GM23248 (cell line): ENCODE measurements around the gene FARS2. TPM values are rescaled to one million over a fixed set of nuclear protein-coding genes. Genes with fewer than 3 reads are reported as not detected.

Experiments
- DNase-seq: peaks from one replicate; pipeline ENCODE4 v3.0.0-alpha.2; 2015
- H2AFZ ChIP-seq: fragments of 200-600 bp; sonication (generic); 2 replicates; pipeline ENCODE4 v1.6.1; 2016; ENCODE audit warnings: antibody characterized with exemption
- H3F3A ChIP-seq: fragments of 200-600 bp; sonication (generic); 2 replicates; pipeline ENCODE4 v1.6.1; 2016; ENCODE audit warnings: mild to moderate bottlenecking, antibody characterized with exemption, mixed run types; ENCODE audit not compliant: insufficient read depth
- H3K27ac ChIP-seq: fragments of 200-600 bp; sonication (generic); 2 replicates; pipeline ENCODE4 v1.5.1; 2016; ENCODE audit warnings: mild to moderate bottlenecking
- H3K27me3 ChIP-seq: fragments of 200-600 bp; sonication (generic); replicated peaks from 2 replicates; pipeline ENCODE4 v1.6.1; 2016; ENCODE audit warnings: mild to moderate bottlenecking; ENCODE audit not compliant: insufficient read depth
- H3K36me3 ChIP-seq: fragments of 200-600 bp; sonication (generic); 2 replicates; pipeline ENCODE4 v1.6.1; 2016; ENCODE audit warnings: low read depth, mild to moderate bottlenecking
- H3K4me1 ChIP-seq: fragments of 200-600 bp; sonication (generic); 2 replicates; pipeline ENCODE4 v1.6.1; 2016; ENCODE audit warnings: mild to moderate bottlenecking; ENCODE audit not compliant: insufficient read depth
- H3K4me2 ChIP-seq: fragments of 200-600 bp; sonication (generic); one replicate; pipeline ENCODE4 v1.6.1; 2016; ENCODE audit warnings: mild to moderate bottlenecking; ENCODE audit not compliant: unreplicated experiment
- H3K4me3 ChIP-seq: fragments of 200-600 bp; sonication (generic); 2 replicates; pipeline ENCODE4 v1.5.1; 2016; ENCODE audit warnings: mild to moderate bottlenecking
- H3K79me2 ChIP-seq: fragments of 200-600 bp; sonication (generic); 2 replicates; pipeline ENCODE4 v1.6.1; 2016; ENCODE audit warnings: mild to moderate bottlenecking; ENCODE audit not compliant: insufficient read depth
- H3K9ac ChIP-seq: fragments of 200-600 bp; sonication (generic); 2 replicates; pipeline ENCODE4 v1.6.1; 2016; ENCODE audit warnings: mild to moderate bottlenecking
- H3K9me2 ChIP-seq: fragments of 200-600 bp; sonication (generic); 2 replicates; pipeline ENCODE4 v1.6.1; 2016; ENCODE audit warnings: mixed run types, mild to moderate bottlenecking, moderate library complexity; ENCODE audit not compliant: insufficient read depth
- H3K9me3 ChIP-seq: fragments of 200-600 bp; sonication (generic); one replicate; pipeline ENCODE4 v1.6.1; 2017; ENCODE audit warnings: low read depth
- H4K20me1 ChIP-seq: fragments of 200-600 bp; sonication (generic); 2 replicates; pipeline ENCODE4 v1.6.0; 2016; ENCODE audit not compliant: insufficient read depth
- EZH2 ChIP-seq: fragments of 200-600 bp; sonication (generic); IDR thresholded peaks from 2 replicates; pipeline ENCODE4 v1.6.1; 2018; ENCODE audit warnings: antibody characterized with exemption, mild to moderate bottlenecking; ENCODE audit not compliant: insufficient read depth, poor library complexity, severe bottlenecking
- EZH2phosphoT487 ChIP-seq: fragments of 200-600 bp; sonication (generic); IDR thresholded peaks from 2 replicates; pipeline ENCODE4 v1.6.1; 2018; ENCODE audit warnings: antibody characterized with exemption, moderate library complexity, mild to moderate bottlenecking, low read depth; ENCODE audit not compliant: insufficient read depth
- WGBS, 2 experiments: methylation state at CpG; one replicate each; pipeline ENCODE4 v1.1.6; 2015 to 2017; ENCODE audit warnings: low lambda C conversion rate in 2 of 2, low coverage in 1 of 2; ENCODE audit errors: missing lambda C conversion rate in 2 of 2; 5-methylcytosine and 5-hydroxymethylcytosine counted together
- in situ Hi-C: fragments of 300-500 bp; cut with MboI; formaldehyde crosslinking; loops from 2 replicates; pipeline ENCODE4 v1.15.0; 2020
- polyA plus RNA-seq: library from polyadenylated mRNA; unstranded; fragments of >200 nt; fragmentation: Nextera tagmentation; extraction: Ambion mirVana; gene quantifications from 2 replicates; pipeline ENCODE4 v1.2.1, GENCODE V29; 2016
- total RNA-seq: library from RNA; depleted of rRNA; stranded (reverse); fragments of >200 nt; shearing (Covaris generic); gene quantifications from 2 replicates; pipeline ENCODE4 v1.2.3, GENCODE V29; 2014

Gene FARS2
- total and polyA plus RNA-seq, 2 experiments from 2014 or later = 15.1 to 16.5 TPM

- Histone ChIP-seq H3K4me2 (no peak overlapping the region), H3F3A (no peaks in the 10 kb centered on the region), H3K36me3 (no peaks in the 10 kb centered on the region), H3K9me3 (no peaks in the 10 kb centered on the region), H3K9me2 (no peaks in the 10 kb centered on the region), H3K4me1 (no peaks in the 10 kb centered on the region), H3K4me3 (no peak overlapping the region), H2AFZ (no peak overlapping the region), H3K79me2 (no peaks in the 10 kb centered on the region), H3K27ac (no peak overlapping the region), H3K9ac (no peak overlapping the region), H4K20me1 (no peaks in the 10 kb centered on the region), H3K27me3 (no peaks in the 10 kb centered on the region)
- DNase-seq = no peak
- 94 to 95% methylated on average over 1 of the region's 1 CpG for WGBS, 2 experiments
- in situ Hi-C loops = no loop called here
- TF ChIP-seq EZH2 = no peak
- no peak for TF ChIP-seq EZH2phosphoT487
Observed at GRCh38 chr6:5554226-5554625, 292.9 kb downstream of the FARS2 start.

DNA sequence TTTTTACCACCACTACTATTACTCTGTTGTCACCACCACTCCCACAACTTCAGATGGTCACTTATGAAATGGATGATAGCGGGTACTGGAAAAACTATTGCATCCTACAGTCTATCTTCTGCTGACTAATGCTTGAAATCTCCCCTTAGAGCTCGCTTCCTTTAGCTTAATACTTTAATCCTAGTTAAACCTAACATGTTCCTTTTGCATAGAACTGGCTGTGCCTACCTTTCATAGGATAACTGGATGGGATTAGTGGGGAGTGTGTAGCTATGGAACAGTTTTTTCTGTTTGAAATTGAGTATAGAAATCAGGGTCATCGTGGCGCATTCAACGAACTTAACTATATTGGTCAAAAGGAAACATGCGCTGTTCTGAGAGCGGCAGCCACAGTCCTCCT is 294.7 kb downstream of the FARS2 start:
- no peak overlapping the region for H3K4me3 ChIP-seq
- H3K4me1 ChIP-seq = no peaks in the 10 kb centered on the region
- H3K36me3 ChIP-seq = no peaks in the 10 kb centered on the region
- no peaks in the 10 kb centered on the region for H3K9me3 ChIP-seq
- H3K27ac ChIP-seq = no peak overlapping the region
- no peaks in the 10 kb centered on the region for H3K9me2 ChIP-seq
- no peaks in the 10 kb centered on the region for H3K27me3 ChIP-seq
- no peaks in the 10 kb centered on the region for H3F3A ChIP-seq
- H2AFZ ChIP-seq = no peak overlapping the region
- H4K20me1 ChIP-seq = no peaks in the 10 kb centered on the region
- 97 to 98% methylated on average over 7 of the region's 7 CpGs for WGBS, 2 experiments
- H3K4me2 ChIP-seq = no peak overlapping the region
- H3K9ac ChIP-seq = no peak overlapping the region
- TF ChIP-seq EZH2phosphoT487 (no peak), EZH2 (no peak)
- in situ Hi-C loops = no loop called here
- H3K79me2 ChIP-seq = no peaks in the 10 kb centered on the region
- no peak for DNase-seq

DNA sequence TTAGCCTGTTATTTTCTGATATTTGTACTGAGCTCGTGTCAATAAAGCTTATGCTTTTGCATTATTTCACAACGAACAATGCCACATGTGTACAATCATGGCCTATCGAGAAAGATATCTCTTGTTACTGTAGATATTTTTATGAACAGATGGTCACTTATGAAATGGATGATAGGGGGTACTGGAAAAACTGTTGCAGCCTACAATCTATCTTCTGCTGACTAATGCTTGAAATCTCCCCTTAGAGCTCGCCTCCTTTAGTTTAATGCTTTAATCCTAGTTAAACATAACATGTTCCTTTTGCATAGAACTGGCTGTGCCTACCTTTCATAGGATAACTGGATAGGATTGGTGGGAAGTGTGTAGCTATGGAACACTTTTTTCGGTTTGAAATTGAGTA is 296.2 kb downstream of the FARS2 start:
- TF ChIP-seq EZH2 (no peak), EZH2phosphoT487 (no peak)
- Histone ChIP-seq H3K9ac (no peak overlapping the region), H3K79me2 (no peaks in the 10 kb centered on the region), H3K27ac (no peak overlapping the region), H3K4me2 (no peak overlapping the region), H3K9me3 (no peaks in the 10 kb centered on the region), H4K20me1 (no peaks in the 10 kb centered on the region), H2AFZ (no peak overlapping the region), H3K36me3 (no peaks in the 10 kb centered on the region), H3K9me2 (no peaks in the 10 kb centered on the region), H3K4me1 (no peaks in the 10 kb centered on the region), H3K27me3 (no peaks in the 10 kb centered on the region), H3K4me3 (no peak overlapping the region), H3F3A (no peaks in the 10 kb centered on the region)
- DNase-seq = no peak
- 88 to 93% methylated on average over 5 of the region's 5 CpGs for WGBS, 2 experiments
- in situ Hi-C loops = no loop called here

GRCh38 chr6:5559651-5560050 is 298.3 kb downstream of the FARS2 start:
- Histone ChIP-seq H3K9me3 (no peaks in the 10 kb centered on the region), H3K27ac (no peak overlapping the region), H3K4me2 (no peak overlapping the region), H3K27me3 (no peaks in the 10 kb centered on the region), H3K36me3 (no peaks in the 10 kb centered on the region), H2AFZ (no peak overlapping the region), H3K4me1 (no peaks in the 10 kb centered on the region), H3K4me3 (no peak overlapping the region), H3K9ac (no peak overlapping the region), H4K20me1 (no peaks in the 10 kb centered on the region), H3F3A (no peaks in the 10 kb centered on the region), H3K79me2 (no peaks in the 10 kb centered on the region), H3K9me2 (no peaks in the 10 kb centered on the region)
- DNase-seq = no peak
- in situ Hi-C loops = no loop called here
- WGBS, 2 experiments = 95 to 99% methylated on average over 2 of the region's 2 CpGs
- no peak for TF ChIP-seq EZH2phosphoT487
- no peak for TF ChIP-seq EZH2

DNA sequence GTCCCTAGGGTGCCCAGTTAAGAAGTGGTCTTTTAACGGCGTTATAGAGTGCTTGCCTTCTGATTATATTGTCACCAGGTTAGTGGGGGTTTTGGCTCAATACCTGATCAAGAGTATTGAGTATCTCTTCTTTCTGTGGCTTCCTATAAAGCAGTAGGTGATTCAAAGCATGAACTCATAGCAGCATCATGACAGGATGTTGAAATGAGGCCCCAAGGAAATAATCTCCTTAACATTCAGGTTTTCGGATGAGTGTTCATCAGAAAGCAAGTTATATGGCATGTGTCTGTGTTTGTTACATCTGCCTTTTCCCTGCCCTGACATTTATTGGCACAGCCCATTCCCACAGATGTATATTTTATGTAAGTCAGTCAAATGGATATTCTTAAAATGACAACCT is 301.0 kb downstream of the FARS2 start:
- H2AFZ ChIP-seq = no peak overlapping the region
- in situ Hi-C loops = no loop called here
- no peak overlapping the region for H3K4me3 ChIP-seq
- no peak overlapping the region for H3K27ac ChIP-seq
- H3K4me1 ChIP-seq = no peaks in the 10 kb centered on the region; the same call in 1 of the 2 replicates
- no peak overlapping the region for H3K4me2 ChIP-seq
- no peaks in the 10 kb centered on the region for H3K9me2 ChIP-seq
- H3K9me3 ChIP-seq = no peaks in the 10 kb centered on the region
- H4K20me1 ChIP-seq = no peaks in the 10 kb centered on the region
- no peak for DNase-seq
- H3F3A ChIP-seq = no peaks in the 10 kb centered on the region
- H3K9ac ChIP-seq = no peak overlapping the region
- no peaks in the 10 kb centered on the region for H3K36me3 ChIP-seq
- WGBS, 2 experiments = 62 to 63% methylated on average over 3 of the region's 3 CpGs
- no peaks in the 10 kb centered on the region for H3K27me3 ChIP-seq
- TF ChIP-seq EZH2 (no peak), EZH2phosphoT487 (no peak)
- H3K79me2 ChIP-seq = no peaks in the 10 kb centered on the region
